DLD1 (cell line): Measurements from ENCODE around the gene ENPP7.

ENCODE experiments used
- in situ Hi-C: cut with HindIII; loops from 2 replicates; pipeline ENCODE4 v1.10.0; 2017; ENCODE audit warnings: low sequenced_read_pairs

Gene ENPP7, protein sequence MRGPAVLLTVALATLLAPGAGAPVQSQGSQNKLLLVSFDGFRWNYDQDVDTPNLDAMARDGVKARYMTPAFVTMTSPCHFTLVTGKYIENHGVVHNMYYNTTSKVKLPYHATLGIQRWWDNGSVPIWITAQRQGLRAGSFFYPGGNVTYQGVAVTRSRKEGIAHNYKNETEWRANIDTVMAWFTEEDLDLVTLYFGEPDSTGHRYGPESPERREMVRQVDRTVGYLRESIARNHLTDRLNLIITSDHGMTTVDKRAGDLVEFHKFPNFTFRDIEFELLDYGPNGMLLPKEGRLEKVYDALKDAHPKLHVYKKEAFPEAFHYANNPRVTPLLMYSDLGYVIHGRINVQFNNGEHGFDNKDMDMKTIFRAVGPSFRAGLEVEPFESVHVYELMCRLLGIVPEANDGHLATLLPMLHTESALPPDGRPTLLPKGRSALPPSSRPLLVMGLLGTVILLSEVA

DNA sequence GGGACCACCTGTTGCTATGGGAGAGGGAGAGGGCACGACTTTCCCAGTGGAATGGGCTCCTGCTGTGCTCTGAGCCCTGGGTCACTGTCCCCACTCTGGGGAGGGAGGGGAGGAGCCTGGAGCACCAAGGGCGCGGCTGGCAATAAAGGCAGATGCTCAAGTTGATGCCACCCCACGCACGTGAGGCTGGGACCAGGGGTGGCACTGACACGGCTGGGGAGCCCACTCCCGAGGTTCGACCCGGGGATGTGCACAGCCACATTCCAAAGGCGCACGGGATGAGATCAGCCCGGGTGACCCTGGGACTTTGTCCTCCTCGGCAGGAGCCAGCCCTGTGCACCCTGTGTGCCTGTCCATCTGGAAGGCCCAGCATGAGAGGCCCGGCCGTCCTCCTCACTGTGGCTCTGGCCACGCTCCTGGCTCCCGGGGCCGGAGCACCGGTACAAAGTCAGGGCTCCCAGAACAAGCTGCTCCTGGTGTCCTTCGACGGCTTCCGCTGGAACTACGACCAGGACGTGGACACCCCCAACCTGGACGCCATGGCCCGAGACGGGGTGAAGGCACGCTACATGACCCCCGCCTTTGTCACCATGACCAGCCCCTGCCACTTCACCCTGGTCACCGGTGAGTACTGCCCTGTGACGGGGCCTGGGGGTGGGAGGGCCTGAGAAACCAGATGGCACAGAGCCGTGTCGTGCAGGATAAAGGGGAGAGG is at the start of gene ENPP7:
ENPP7 (plus strand) TSS at position 175 of the 715 bp plus-strand sequence; CDS start at position 372, 197 bp downstream.
- in situ Hi-C loops, result no loop called here

DNA sequence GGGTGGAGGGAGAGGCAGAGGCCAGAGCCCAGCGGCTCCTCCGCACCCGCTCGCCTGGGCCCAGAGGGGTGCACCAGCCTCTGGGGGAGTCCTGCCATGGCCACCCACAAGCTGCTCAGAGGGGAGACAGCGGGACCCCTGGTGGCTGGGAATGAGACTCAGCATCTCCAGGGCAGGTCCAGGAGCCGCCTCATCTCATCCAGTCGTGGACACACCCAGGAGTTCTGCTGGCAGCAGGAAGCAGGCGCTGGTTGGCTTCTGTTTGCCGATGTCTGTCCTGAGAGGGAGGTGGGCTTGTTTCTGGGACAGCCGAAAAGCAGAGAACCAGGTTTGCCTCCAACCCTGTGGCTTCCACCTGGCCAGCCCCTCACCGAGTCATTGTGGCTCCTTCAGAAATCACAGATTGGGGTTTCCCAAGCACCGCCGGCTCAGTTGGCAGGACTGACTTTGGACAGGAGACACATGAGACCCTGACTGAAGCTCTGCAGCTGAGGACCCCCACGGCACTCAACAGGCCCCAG is 49.6 kb upstream of the ENPP7 start:
- in situ Hi-C loops, result no loop called here

DNA sequence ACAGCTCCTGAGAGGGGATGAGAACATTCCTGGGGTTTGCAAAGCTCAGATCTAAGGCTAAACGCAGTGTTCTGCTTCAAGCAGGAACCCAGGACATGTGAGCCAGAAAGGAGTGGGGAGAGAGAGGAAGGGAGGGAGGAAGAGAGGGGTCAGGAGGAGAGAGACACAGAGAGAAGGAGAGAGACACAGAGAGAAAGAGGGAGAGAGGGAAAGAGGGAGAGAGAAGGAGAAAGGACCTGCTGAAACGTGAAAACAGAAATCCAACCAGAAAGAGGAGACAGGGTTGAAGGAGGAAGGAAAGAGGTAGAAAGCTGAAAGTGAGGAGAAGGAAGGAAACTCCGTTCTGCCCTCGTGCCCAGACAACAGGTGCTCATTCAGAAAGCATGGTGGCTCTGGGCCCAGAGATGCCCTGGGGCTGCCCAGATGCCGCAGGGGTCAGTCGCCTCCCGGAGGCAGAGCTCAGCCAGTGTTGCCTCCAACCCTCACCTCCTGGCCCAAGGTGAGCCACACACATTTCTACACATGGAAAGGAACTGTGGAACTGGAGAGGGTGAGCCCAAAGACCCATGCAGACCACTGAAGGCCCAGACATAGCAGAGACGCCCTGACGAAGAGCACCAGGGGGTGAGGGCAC is 49.0 kb upstream of the ENPP7 start:
- in situ Hi-C loops, result no loop called here

DNA sequence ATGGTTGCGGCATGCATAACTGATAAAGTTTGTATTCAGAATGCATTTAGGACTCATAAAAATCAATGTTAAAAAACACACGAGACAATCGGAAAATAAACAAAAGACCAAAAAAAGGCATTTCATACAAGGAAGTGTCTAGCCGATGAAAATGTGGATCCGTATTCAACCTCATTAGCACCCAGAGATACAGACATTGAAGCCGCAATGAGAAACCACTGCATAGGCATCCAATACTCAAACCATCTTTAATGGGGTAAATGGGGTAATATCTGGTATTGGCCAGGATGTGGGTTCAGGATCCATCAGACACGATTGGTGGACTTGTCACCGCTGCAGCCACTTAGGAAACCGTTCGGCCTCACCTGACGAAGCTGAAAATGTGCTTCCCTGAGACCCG is 47.4 kb upstream of the ENPP7 start:
- in situ Hi-C loops, result no loop called here

DNA sequence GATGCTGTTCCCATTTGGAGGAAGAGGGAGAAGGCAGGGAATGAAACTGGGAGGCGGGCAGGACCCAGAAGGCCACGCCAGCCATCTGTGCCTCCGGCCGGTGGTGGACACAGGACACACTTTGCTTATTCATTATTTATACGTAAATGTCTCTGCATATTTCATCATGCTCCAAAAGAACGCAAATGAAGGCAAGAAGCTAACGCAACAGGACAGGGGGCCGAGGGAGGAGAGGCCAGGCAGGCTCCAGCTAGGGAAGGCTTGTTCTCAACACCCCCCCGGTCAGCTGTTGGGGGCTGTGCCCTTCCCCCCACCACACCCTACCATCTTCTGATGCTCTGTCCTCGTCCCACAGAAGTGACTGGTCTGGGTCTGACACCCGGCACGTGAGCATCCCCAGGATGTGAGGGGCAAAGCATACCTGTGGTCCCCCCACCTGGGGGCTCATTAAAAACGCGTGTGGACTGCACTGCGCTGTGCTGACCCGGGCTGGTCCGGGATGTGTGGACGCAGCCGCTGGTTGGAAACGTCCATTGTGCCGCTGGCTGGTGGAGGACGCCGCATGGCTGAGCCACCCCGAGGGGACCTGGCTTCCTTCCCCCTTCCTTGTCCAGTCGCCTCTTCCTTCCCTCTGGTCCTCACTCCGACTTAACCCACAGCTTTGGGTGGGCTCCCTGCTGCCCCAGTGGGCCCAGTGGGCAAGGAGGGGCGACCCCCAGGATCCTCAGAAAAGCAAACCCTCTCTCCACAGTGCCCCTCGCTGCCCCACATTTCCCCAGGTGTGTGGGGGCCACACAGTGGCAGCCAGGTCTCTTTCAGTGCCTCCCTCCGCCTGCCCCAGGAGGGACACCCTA is 46.4 kb upstream of the ENPP7 start:
- in situ Hi-C loops, result no loop called here

DNA sequence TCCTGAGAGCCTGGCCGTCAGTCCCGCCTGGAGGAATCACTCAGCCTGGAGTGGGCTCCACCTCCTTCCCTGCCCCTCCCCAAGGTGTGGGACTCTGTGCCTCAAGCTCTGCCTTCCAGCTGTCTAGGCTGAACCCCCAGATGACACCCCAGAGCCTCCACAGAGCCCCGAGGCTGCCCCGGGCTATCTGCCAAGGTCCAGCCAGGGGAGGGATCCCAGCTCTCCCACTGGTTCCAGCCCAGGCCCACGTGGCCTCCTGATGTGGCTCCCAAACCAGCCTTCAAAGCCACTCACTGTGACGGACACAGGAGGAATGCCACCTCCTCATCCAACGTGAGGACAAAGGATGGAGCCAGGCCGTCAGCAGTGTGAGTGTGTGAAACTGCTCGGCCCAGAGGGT is 45.6 kb upstream of the ENPP7 start:
- in situ Hi-C loops, result no loop called here

DNA sequence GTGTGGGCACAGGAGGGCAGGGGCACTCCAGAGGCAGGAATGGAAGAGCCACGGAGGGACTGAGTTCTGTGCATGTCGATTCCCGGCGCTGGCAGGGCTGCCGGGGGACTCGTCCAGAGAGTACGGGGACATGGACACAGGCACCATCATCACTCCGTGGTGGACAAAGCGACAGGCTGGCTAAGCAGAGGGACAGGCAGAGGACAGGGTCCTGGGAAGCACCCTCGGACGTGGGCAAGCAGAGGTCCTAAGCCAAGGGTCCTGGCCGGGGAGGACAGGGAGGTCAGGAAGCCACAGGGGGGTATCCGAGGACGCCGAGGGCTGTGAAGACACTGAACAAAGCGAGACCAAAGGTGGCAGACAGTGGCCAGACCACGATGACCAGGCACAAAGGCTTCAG is 44.3 kb upstream of the ENPP7 start:
- in situ Hi-C loops, result no loop called here

DNA sequence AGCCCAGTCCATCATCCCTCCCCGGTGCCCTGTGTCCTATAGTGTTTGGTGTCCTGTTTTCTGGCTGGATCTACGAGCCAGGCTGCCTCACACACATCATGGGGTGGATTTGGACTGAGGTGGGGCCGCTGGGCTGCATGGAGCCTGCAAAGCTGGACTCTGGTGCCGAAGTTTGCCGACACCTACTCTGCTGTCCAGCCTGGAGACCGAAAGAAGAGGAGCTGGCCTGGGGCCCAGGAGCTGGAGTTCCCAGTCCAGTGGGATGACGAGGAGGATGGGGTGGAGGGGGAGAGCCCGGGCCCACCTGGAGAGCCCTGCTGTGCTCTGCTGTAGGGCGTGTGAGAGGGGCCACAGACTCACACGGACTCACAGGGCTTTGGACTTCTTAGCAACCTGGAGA is 40.3 kb upstream of the ENPP7 start:
- in situ Hi-C loops, result no loop called here

DNA sequence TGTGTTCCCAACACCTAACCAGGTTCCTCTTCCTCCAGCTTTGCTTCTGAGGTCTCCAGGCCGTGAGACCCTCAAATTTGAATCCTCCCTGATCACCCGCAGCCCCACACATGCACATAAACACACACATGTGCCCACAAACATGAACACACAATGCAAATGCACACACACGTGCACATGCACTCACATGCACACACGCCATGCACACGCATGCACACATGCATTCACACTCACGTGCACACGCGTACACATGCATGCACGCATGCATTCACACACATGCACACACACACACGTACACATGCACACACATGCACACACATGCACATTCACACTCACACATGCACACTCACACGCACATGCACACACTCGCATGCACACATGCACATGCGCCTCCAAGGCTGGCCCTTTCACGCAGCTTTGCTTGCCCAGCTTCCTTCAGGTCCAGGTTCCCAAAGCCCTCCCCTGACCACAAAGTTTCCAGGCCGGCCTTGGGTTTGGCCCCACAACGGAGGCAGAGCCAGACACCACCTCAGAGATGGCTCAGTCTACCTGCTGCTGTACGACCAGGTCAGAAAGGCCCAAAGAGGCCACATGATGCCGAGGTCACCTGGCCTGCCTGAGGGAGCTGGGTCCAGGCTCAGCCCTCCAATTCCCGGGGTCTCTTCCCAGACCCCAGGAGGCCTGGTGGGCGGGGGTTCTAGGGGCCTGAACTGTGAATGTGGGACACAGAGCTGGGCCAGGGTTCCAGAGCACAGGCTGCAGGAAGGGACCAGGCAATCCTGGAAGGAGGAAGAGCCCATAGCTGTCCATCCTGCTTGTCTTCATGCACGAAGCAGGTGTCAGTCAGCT is 39.5 kb upstream of the ENPP7 start:
- in situ Hi-C loops, result no loop called here

DNA sequence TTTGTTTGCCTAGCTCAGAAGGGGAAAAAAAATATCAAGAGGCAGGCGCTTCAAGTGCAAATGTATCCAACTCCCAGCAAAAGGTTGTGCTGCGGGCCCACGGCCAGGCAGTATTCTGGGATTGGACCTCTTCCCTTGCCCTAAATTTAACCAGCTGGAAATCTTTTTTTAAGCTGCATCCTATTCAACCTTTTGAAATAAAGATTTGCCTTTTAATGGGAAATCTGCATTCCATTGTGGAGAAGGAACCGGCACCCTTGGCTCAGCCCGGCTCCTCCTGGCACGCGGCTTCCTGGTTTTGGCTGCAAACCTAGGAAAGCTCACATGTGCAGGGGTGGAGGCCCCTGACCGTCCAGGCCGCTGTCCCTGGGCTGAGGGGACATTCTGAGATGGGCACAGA is 38.8 kb upstream of the ENPP7 start:
- in situ Hi-C loops, result no loop called here

DNA sequence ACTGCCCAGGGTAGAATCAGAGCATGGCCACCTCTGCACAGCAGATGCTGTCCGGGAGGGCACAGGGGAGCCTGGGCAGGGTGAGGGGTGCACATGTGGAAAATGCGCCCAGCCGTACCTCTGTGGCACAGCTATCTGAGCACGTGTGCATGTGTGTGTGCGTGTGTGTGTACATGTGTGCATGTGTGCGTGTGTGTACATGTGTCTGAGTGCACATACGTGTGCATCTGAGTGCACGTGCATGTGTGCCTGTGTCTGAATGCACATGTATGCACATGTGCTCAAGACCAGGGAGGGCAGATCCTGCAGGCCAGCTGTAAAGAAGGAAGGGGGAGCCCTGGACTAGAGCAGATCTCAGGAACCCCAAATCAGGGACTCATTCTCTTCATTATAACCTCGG is 37.3 kb upstream of the ENPP7 start:
- in situ Hi-C loops, result no loop called here

DNA sequence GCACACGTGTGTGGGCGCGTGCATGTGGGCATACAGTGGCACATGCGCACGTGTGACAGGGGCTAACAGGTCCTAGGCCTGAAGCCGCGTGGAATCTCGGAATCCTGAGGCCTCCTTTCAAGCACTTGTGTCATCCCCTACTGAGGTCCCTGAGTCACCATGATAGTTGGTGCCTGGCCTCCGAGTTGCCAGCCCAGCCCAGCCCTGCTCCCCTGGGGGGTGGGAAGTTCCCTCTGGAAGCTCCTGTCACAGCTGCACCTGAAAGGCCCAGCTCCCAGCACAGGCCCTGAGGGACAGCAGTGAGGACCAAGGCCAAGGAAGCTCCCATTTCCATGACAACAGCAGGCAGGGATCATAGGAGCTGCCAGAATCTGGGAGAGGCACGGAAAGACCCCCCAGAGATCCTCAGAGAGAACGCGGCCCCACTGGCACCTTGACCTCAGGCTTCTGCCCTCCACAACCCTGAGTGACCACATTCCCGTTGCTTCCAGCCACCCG is 35.4 kb upstream of the ENPP7 start:
- in situ Hi-C loops, result no loop called here

DNA sequence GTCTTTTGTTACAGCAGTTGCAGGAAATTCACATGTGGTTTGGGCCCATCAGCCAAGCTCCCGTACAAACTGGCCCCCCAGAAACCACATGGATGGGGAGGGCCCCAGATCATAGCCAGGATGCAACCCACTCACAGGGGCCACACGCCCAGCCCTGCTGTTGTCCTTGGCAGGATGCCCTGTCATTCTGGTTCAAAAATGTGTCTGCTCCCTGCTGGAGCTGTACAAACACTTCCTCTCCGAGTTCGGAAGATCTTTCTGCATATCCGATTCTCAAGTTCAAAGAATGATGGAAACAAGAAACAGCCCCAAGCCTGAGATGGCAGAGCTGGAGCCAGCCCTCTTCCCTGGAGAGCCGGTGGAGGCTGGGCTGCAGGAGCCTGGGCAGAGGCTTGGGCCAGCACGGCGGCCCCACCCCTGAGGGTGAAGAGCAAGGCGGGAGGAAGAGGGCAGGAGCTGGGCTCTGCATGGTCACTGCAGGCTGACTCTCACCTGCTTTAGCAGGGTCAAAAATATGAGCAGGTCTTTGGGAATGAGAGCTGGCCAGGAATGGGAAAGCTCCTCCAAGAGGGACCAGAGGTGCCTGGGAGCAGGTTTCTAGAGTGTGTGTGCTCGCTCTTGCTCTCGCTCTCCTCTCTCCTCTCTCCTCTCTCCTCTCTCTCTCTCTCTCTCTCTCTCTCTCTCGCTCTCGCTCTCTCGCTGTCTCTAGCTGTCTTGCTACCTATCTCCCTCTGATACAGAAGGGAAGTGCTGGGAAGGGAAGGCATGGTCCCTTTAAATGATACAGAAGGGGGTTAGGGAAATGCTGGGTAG is 34.7 kb upstream of the ENPP7 start:
- in situ Hi-C loops, result no loop called here

DNA sequence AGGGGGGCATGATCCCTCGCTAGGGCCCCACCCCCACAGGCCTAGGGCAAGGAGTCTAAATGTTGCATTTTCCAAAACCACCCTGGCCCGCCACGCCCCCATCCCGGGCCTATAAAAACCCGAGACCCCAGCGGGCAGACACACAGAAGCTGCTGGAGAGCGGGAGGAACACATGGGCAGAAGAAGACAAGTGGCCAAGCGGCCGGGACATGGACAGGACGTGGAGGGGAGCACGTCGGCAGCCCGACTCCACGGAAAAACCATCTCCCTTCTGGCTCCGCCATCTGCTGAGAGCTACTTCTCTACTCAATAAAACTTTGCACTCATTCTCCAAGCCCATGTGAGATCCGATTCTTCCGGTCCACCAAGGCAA is 34.1 kb upstream of the ENPP7 start:
- in situ Hi-C loops, result no loop called here

DNA sequence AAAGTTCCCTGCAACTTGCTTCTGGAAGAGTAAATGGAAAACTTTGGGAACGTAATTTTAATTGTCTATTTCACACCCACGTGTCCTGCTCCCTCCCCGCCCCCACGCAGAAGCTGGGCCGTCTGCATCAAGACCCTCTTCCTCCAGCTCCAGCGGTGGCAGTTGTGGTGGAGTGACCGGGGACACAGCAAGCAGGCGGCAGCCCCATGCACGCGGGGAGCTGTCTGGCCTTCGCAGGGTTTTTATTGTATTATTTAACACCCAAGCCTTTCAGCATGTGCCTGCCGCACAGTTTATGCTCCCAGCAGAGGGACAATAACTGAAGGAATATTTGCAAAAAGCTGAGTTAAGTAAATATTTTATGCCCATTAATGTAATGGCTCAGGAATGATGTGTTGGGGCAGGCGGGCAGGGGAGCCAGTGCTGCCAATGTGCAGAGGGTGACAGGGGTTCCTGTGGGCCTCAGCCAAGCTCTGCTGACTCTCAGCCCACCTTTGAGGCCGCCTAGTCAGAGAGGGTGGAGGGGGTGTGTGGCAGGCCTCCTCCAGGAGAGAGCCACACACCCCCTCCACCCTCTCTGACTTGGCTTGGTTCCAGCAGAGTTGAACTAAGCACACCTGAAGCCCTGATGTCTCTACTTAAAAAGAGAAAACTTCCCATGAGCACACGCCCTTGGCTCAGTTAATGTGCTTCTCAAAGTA is 32.4 kb upstream of the ENPP7 start:
- in situ Hi-C loops, result no loop called here

DNA sequence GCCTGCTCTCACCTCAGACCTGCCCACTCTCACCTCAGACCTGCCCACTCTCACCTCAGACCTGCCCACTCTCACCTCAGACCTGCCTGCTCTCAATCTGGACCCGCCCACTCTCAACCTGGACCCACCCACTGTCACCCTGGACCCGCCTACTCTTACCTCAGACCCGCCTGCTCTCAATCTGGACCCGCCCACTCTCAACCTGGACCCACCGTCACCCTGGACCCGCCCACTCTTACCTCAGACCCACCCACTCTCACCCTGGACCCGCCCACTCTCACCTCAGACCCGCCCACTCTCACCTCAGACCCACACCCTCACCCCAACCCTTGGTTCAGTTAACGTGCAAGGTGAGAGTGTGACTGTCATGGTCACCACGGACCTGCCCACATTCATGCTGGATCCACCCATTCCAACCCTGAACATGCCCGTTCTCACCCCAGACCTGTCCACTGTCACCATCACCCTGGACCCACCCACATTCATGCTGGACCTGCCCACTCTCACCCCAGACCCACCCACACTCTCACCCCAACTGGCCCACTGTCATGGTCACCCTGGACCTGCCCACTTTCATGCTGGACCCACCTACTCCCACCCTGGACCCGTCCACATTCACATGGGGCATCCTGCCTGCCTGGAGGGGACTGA is 31.2 kb upstream of the ENPP7 start:
- in situ Hi-C loops, result no loop called here

DNA sequence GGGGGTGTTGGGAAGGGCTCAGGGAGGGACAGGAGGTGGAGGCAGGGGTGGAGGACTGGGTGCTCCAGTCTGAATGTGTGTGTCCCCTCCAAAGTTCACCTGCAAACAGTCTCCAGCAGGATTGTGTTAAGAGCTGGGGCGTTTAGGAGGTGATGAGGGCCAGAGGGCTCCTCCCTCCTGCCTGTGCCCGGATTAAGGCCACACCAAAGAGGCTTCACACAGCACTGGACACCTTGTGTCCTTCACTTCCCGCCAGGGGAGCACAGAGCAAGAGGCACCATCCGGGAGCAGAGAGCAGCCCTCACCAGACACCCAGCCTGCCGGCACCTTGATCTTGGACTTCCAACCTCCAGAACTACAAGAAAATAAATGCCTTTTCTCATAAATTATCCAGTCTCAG is 30.2 kb upstream of the ENPP7 start:
- in situ Hi-C loops, result no loop called here

DNA sequence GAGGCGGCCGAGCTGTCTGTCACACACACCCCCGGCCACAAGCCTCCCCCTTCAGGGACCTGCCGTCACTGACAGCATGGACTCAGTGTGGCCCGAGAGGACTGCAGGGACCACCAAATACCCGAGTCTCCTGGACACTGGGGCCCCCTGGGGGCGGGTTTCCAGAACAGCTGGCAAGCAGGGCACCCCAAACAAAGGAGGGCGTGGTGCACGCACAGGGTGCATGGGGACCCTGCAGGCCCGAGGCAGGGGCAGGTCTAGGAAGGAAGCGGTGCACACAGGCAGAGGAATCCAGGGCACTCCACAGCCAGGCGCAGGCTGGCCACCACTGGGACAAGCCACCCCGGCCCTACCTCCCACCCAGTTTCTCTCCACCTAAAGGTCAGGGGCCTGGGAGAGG is 28.7 kb upstream of the ENPP7 start:
- in situ Hi-C loops, result no loop called here
